Measurements from ENCODE around the gene SPDL1.

SPDL1 gene, protein sequence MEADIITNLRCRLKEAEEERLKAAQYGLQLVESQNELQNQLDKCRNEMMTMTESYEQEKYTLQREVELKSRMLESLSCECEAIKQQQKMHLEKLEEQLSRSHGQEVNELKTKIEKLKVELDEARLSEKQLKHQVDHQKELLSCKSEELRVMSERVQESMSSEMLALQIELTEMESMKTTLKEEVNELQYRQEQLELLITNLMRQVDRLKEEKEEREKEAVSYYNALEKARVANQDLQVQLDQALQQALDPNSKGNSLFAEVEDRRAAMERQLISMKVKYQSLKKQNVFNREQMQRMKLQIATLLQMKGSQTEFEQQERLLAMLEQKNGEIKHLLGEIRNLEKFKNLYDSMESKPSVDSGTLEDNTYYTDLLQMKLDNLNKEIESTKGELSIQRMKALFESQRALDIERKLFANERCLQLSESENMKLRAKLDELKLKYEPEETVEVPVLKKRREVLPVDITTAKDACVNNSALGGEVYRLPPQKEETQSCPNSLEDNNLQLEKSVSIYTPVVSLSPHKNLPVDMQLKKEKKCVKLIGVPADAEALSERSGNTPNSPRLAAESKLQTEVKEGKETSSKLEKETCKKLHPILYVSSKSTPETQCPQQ

DNA sequence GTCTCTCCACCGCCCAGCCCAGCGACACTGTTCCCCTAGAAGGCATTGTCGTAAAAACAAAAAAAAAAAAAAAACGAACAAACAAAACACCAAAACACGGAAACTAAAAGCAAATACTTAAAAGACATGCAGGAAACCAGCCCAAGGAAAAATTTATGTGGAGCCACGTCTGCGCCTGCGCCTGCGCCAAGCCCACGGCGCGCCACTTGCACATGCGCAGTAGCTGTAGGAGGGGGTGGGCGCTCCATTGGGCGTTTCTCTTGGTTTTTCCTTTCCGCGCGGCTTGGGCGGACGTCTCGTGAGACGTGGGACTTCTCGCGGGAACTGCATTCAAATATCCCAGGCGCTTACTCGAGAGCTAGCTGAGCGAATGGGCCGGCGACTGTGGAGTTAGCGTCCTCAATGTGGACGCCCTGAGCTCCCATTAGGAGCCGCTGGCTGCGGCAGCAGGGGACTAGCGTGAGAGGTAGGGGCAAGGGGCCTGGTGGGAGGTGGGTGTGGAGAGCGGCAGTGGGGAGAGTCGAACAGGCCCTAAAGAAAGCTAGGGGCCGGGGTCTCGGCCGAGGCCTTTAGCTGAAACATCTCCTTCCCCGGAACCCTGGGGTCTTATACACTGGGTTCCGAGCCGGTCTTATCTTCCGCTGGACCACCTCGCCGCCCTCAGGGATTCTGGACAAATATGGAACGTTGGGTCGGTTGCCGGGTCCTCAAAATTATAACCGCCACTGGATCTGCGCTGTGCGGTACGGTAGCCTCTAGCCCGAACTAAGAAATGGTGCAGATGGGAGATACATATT, at the start of gene SPDL1:
Gene SPDL1, plus strand, starts transcription at position 350 of the 797 bp plus-strand sequence. CDS start 4,644 bp downstream, outside the sequence.
- DNase-seq, result peak; percentile 63

DNA sequence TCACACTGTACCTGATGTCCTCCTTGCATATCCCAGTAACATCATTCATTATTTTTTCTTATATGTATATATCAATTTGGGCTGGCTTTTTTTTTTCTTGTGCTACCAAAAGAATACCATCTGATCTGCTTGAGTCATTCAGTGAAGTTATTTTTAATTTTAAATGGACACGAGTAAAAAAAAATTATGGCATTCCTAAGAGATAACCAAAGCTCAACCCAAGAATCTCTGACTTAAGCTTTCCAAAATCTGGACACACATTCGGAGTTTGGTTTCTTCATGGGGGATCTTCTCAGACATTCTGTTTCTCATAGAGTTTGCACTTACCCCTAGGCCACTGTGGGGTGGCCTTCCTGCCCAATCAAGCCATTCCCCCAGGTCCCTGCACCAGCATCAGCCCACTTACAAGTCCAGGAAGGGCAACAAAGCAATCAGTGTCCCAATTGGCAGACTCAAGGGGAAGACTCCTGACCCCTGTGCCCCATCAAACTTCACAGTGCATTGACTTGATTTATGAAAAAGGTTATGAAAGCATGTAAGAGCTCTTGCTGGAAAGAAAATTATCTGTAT, 49.2 kb upstream of the SPDL1 start:
- DNase-seq, result no peak

DNA sequence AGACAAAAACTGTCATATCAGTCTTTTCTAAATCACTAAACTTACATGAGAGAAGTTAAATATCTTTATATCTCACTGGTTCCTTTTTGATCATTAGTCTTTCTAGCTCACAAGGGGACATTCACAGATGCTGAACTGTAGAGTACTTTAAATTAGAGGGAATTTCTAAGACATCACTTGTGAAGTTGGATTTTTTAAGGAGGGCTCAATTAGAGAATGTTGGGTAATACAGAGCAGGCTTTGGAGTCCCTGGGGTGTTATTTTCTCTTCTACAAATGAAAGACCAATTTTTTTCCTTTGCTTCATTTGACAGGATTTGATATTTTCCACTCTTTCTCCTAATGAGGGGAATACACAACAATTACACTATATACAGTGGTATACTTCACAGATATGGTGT, 48.6 kb upstream of the SPDL1 start:
- no peak for DNase-seq

DNA sequence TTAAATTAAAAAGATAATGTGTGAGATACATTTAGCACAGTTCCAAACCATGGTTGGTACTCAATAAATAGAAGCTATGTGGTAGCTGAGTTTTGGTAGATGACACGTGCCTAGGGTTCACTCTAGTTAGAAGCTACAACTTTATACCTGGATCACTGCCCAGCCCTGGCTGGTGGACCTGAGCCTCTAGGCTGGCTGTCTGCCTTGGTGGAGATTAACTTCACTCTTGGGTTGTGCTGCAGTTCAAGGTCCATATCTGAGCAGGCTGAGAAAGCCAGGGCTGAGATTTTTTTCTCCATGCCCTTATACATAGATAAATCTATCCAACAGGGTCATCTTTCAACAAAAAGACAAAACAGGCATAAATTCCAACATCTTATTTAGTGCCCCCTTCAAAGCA, 44.6 kb upstream of the SPDL1 start:
- no peak for DNase-seq

DNA sequence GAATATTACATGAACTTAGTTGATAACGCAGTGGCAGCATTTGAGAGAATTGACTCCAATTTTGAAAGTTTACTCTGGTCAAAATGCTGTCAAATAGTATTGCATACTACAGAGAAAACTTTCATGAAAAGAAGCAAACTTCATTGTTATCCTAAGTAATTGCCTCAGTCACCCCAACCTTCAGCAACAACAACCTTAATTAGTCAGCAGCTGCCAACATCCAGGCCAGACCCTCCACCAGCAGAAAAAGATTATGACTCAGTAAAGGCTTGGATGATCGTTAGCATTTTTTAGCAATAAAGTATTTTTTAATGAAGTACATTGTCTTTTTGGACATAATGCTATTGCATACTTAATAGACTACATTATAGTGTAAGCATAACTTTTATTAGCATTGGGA, 40.8 kb upstream of the SPDL1 start:
- DNase-seq, result no peak

DNA sequence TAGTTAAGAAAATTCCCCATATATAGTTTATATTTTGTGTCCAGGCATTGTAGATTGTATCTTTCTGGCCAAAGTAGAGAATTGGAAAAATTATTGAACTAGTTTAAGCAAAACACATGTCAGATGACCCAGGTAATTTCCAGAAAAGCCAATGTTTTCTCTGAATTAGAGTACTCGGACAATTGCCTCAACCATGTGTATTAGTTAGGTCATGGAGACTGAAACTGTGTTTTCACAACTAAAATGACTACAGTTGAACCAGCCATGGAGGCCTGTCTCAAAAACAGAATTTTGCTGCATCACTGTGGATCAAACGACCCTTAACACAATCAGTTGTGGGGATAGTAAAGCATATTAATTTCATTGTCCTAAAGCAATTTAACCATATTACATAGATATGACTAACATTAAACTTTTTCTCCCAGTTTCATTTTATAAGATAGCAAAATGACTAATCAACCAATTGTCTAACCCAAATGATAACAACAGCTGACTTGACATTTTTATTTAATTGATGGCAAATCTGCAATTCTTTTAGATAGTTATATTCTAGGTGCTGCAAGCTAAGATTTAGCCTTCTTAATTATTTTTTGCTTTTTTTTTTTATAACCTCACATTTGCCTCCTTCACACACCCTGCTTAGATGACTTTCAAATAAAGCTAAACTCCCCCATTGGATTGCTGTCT, 39.2 kb upstream of the SPDL1 start:
- DNase-seq, result no peak

DNA sequence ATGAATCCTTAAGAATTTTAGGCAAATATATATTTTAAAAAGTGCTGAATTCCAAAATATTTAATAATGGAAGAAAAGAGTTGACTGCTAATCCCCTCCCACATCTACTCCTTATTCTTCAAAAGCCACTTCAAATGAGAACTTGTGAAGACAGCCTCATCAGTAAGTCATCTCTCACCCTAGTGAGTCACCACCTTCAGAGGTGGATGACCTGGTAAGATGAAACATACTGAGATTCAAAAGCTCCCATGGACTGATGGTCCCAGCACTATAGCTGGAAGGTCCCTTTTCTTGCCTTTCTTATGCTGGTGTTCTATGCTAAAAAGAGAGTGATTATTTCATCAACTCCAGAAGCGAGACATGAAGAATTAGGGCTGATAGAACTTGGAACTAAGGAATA, 37.8 kb upstream of the SPDL1 start:
- DNase-seq, result no peak

DNA sequence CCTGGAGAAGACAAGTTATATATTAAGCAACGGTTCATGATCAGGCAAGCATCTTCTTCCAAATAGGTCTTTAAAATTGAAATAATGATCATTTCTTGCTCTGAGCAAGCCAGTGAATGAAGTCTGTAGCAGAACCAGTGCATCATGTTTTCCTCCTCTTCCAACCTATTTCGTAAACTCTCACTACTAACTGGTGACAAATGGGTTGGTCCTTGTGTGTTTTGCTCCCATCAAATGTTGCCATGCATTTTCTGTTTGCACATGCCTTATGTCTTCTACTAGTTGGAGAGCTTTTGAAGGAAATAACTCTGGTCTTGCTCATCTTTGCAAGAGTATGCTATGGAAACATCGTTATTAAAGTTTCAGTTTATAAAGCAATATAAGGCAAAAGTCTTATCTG, 37.2 kb upstream of the SPDL1 start:
- DNase-seq, result no peak

DNA sequence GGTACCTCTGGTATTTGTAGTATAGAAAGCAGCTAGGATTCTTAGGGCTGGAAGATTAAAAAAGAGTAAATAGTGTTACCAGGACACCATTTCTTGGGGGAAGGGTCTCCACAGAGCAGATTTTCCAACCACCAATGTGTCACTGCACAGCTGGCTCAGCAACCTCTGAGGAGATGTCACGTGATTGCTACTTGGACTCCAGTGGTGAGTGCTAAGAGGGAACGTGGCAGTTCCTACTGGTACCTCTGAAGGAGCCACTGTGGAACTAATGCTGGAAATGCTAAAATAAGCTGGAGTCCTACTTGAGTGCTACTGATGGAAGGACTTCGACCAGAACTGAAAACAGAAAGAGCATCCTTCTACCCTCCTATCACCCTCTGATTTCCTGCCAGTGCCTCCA, 36.1 kb upstream of the SPDL1 start:
- DNase-seq, result no peak

DNA sequence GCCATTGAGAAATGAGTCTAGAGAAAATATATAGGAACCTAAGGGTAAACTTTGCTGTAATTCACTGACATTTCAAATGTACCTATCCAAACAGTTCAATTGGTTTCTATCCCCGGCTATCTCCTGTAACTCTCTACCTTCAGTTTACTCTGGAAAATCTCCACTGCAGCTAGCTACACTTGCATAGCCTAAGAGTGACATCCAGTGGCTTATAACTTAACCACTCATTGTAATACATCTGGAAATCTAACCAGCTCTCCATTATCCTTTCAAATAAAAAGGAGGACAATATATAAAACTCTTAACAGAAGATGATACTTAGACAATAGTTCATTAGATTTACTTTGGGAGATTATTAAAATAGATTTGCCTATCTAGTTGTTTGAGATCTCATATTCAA, 35.3 kb upstream of the SPDL1 start:
- no peak for DNase-seq

DNA sequence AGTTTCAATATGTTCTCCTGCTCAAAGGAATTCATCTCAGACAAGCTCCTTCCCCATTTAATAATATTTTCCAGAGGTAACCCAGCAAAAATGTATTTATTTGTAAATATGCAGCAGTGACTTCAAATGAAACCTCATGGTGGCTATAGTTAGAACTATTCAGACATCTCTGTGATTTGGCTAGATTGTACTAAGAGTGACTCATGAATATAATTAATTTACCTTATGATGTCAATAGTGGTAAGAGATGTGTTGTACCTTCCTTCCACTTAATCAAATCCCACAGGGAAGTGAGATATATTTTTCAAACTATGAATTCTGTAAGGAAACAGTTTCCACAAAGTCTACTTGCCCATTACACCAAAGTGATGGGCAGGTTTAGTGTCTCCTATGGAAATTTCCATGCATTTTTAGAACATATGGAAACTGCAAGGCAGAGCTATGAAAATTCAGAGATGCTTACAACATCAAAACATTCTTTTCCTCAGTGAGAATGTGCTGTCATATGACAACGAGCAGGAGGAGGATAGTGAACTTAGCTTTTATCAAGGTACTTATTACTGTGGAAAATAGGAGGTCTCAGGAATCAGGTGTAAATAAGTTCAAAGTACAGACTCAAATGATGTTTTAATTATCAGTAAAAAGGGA, 34.0 kb upstream of the SPDL1 start:
- DNase-seq, result no peak

DNA sequence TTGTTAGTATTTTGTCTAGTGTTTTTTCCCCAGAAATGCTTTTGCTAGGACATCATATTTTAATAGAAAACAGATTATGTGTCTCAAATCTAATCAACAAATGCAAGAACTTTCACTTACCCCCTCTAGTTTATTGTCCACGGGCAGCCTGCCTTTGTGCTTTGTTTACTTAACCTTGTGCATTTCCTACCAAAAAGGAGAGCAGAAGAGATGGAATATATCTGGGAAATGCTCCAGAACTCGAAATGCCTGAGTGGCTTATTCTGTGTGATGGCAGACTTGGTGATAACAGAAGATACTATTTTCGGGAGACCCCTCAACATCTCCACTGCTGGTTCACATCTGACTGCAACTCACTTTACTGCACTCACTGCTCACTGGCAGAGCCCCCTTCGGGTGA, 33.3 kb upstream of the SPDL1 start:
- no peak for DNase-seq

DNA sequence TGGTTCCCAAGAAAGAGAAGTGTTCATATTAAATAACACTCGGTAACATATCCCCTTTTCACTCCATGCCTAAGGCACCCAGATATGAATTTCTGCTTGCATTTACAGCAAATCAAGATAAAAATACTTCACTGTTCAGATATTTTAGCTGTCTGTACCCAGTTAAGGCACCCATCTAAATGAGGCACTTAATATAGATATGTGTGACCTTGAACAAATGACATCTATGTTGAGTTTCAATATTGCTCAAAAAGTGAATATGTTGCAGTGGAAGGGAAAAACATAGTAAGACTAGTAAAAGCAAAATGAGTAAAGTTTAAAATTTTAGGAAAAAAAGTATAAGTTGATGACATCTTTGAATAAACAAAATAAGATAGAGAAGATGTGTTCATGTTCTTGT, 32.4 kb upstream of the SPDL1 start:
- no peak for DNase-seq

DNA sequence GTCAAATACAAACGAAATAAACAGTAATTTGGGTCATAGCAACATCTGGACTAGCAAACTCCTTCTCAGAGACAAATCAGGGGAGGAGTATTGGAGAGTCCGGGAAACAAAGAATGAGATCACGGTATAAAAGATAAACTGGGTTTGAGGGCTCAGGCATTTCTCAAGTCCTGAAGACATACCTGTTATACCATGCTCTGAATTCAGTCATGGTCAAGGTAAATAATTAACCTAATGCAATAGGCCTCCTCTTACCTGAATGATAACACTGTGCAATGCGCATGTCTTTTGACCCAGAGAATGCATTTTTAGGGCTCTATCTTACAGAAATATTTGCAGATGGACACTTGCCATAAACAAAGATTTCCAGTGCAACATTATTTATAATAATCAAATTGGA, 31.9 kb upstream of the SPDL1 start:
- DNase-seq, result no peak

DNA sequence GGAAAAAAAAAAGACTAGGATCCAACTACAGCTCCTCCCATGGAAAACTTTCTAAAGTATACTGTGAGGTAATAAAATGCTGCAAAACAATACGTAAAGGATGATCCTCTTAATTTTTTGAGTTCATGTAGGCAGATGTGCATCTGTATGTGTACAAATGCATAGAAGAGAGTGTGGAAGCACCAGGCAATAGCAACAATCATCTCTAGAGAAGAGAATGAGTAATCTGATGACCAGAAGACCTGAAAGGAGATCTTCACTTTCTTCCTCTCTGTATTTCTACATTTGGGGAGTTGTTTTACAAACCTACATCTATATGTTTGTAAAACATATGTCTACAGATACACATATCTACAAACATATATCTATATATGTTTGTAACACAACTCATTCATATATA, 29.3 kb upstream of the SPDL1 start:
- no peak for DNase-seq

DNA sequence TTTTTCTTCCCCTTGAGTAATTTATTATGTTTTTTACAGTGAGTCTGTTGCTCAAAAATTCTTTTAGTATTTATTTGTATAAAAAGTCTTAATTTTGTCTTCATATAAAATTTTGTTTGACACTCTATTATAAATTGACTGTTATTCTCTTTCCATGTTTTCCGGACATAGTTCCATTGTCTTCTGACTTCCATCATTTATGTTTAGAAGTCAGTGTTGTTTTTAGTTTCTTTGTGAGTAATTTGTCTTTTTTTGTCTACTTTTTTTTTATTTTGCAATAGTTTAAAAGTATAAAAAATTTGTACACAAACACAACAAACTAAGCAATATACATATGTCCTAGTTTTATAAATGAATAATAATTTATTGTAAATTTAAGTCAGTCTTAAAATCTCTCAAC, 25.7 kb upstream of the SPDL1 start:
- no peak for DNase-seq

DNA sequence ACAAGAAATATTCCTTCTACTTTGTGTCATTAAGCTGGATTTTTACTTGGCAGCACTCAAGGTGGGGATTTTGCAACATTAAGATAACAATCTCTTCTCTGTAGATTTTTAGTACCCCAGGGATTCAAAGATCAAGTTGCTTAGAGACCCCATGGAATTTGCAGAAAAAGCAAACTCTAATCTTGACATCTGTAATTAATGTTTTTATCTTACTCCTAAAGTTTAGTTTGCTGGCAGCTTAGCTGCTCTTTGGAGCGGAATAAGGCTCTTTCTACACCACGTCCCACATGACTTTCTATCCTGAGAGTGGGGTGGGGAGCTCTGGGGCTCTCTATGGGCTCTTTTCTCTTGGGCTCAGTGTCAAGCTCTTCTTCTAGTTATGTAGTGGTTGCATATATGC, 21.7 kb upstream of the SPDL1 start:
- DNase-seq, result no peak

DNA sequence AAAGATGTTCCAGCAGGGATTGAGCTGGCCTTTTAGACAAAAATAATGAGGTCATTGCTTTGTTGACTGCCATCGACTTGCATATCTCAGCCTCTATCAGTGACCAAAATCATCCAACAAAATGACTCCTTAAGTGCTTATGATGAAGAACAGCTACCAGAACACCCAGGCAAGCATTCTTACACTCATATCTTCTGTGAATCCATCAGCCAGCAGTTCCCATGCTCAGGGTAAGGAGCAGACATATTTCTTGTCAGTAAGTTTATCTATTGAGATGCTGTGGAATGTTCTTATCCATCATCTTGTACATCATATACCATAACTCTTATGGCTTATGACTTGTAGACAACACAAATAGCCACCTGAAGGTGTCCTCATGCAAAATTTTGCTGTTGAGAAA, 20.2 kb upstream of the SPDL1 start:
- DNase-seq, result no peak

DNA sequence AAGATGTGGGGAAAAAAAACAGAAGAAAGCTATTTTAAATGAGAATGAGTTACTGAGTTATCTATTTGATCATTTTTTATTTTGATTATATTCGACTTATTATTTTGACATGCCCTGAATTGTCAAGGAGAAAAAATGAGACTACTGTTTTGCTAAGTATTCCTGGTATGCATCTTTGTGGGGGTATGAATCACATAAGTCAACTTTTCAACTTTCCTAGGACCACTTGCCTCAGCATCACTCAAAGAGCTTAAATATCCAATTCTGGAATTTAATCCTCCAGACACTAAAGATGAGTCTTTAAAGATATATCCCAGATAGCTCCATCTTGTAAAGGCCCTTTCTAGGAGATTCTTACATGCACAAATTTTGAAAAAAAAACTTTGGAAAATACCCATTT, 17.4 kb upstream of the SPDL1 start:
- DNase-seq, result no peak

DNA sequence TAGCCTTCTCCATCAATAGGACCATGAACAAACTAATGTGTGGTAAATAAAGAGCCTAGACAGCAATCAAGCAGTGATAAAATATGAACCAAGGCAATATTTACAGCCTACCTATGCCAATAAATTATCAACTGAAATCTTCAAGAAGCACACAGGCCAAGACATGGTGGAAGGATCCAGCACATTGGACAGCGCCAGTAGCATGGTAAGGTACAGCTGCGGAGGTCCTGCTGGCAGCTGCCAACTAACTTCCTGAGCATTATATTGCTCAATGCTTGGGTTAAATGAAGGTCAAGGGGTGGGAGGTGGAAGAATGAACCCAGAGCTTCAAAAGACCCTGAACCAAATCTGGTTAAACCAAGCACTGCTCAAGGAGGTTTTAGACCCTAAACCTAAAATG, 16.5 kb upstream of the SPDL1 start:
- DNase-seq, result no peak

DNA sequence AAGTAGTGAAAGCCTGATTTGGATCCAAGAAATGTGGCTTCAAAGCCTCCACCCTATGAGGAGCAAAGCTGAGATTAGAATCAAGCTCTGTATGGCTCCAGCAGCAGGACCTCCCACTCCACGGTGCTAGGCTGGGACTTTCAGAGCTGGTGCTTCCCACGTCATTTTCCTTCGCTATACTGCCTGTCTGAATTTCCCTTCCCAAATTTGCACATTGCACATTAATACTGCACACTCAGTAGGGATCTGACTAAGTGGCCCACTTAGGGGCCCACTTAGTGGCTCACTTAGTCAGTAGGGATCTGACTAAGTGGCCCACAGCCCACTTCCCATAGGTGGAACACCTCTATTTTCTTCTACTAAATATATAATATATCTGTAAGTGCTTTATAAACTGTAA, 14.1 kb upstream of the SPDL1 start:
- DNase-seq, result no peak

DNA sequence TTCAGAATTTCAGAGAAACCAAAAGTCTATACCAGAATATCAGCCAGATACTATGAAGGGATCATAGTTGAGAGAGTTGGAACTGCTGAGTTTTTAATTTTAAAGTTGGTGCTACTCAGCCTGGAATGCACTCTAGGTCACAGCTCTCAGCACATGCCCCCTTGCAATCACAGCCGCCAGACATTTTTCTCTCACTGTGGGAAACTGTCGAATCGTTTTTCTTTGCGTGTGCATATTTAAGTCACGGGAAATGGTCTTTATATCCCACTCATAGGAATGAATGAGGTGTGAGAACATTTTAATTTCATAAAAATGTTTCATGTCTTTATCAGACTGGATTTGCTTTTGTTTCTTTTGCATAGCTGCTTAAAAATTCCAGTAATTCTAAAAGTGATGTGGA, 12.2 kb upstream of the SPDL1 start:
- no peak for DNase-seq

Data from NCI-H2081 treated with DMSO at 0.1 percent for 48 hours (cell line).